Measurements from ENCODE around the gene CCDC191.
A peak's percentile ranks its signal among the peaks of the same experiment; 100 is the strongest.

Gene CCDC191

GRCh38 chr3:114060906-114061655 is 4.8 kb upstream of the CCDC191 start:
- H3K27ac ChIP-seq = no peak overlapping the region
- TF ChIP-seq CTCF (IDR thresholded peaks at IDR 0.05) = no peak
- no peak for TF ChIP-seq ZFX (IDR thresholded peaks at IDR 0.05; ENCODE audit: borderline replicate concordance)

DNA sequence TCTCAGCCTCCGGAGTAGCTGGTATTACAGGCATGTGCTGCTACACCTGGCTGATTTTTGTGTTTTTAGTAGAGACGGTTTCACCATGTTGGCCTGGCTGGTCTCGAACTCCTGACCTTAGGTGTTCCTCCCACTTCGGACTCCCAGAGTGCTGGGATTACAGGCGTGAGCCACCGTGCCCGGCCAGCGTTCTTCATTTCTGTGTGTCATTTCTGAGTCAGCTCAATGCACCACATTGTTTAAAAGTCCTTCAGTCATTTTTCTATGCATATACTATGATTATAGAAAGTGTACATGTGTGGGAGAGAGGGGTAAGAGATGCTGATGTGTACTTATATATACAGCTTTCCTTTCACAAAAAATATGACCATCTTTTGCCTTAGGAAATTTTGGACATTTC is 2.3 kb upstream of the CCDC191 start:
- no peak for TF ChIP-seq ZFX (IDR thresholded peaks at IDR 0.05; ENCODE audit: borderline replicate concordance)
- TF ChIP-seq CTCF (IDR thresholded peaks at IDR 0.05) = no peak

DNA sequence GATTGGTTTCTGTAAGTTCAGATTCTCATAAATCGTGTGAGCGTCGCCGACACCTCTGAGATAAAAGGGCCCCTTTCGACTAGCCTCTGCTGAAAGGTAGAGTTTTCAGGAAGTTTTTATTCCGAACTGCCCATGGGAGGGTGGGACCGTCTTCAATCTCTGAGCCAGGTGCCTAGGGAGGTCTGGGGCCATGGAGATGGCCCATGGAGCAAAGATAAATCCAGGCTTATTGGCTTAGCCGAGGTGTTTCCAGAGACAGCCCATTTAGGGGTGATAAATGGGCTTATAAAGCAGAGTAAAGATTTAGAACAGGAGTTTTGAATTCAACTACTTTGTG is 653 bp upstream of the CCDC191 start:
- peak overlapping the region; percentile 83 for H3K27ac ChIP-seq
- TF ChIP-seq ZFX (IDR thresholded peaks at IDR 0.05; ENCODE audit: borderline replicate concordance) (no peak), CTCF (IDR thresholded peaks at IDR 0.05) (no peak)

More for the DNA sequence above, 2.3 kb upstream of the CCDC191 start:
- H3K27ac ChIP-seq = no peak overlapping the region

GRCh38 chr3:114052216-114052615 is 4.1 kb downstream of the CCDC191 start:
- TF ChIP-seq ZFX (IDR thresholded peaks at IDR 0.05; ENCODE audit: borderline replicate concordance) (no peak), CTCF (IDR thresholded peaks at IDR 0.05) (no peak)
- no peak overlapping the region for H3K27ac ChIP-seq

DNA sequence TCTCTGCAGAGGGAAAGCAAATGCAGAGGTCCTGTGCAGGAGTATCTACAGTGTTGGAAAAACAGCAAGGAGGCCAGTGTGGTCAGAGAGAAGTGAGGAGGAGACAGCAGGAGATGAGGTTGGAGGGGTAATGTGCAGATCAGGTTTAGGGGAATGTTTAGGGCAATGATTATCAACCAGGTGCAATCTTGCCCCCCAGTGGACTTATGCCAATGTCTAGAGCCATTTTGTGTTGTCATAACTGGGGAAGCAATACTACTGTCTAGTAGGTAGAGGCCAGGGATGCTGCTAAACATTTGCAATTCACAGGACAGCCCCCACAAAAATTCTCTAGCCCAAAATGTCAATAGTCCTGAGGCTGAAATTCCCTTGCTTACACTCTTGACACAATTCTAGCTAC is 13.1 kb downstream of the CCDC191 start:
- H3K27ac ChIP-seq = no peak overlapping the region
- TF ChIP-seq ZFX (IDR thresholded peaks at IDR 0.05; ENCODE audit: borderline replicate concordance) = no peak

GRCh38 chr3:114035896-114036295 is 20.4 kb downstream of the CCDC191 start:
- H3K27ac ChIP-seq = no peak overlapping the region
- no peak for TF ChIP-seq CTCF (IDR thresholded peaks at IDR 0.05)
- no peak for TF ChIP-seq ZFX (IDR thresholded peaks at IDR 0.05; ENCODE audit: borderline replicate concordance)

GRCh38 chr3:114034787-114035545 is 21.4 kb downstream of the CCDC191 start:
- TF ChIP-seq CTCF (IDR thresholded peaks at IDR 0.05) = no peak
- TF ChIP-seq ZFX (IDR thresholded peaks at IDR 0.05; ENCODE audit: borderline replicate concordance) = no peak
- H3K27ac ChIP-seq = no peak overlapping the region

All from 22Rv1 (cell line).